Raji (cell line): ENCODE results near the gene KIRREL2.

Experiments used
- POLR2A ChIP-seq: IDR thresholded peaks from 2 replicates; pipeline ENCODE4 v1.6.1; 2011; ENCODE audit warnings: low read depth, low read length, control low read depth; ENCODE audit not compliant: insufficient read depth

Gene KIRREL2

GRCh38 chr19:35882114-35882832 lies 25.6 kb downstream of the KIRREL2 start:
- TF ChIP-seq POLR2A = no peak

GRCh38 chr19:35883882-35884281 lies 27.2 kb downstream of the KIRREL2 start:
- TF ChIP-seq POLR2A = peak; percentile 24; the same call in 1 of the 2 replicates

GRCh38 chr19:35885225-35885738 lies 28.6 kb downstream of the KIRREL2 start:
- TF ChIP-seq POLR2A = 0 out of 2 replicates have a peak, but pooled peaks have one; percentile 15

GRCh38 chr19:35885904-35886303 lies 29.2 kb downstream of the KIRREL2 start:
- no peak for TF ChIP-seq POLR2A

- no peak for TF ChIP-seq POLR2A
These were observed 30.5 kb downstream of the KIRREL2 start for GRCh38 chr19:35887197-35887596.

GRCh38 chr19:35888398-35888797 lies 31.7 kb downstream of the KIRREL2 start:
- no peak for TF ChIP-seq POLR2A

- TF ChIP-seq POLR2A = no peak
These were observed 32.8 kb downstream of the KIRREL2 start for GRCh38 chr19:35889370-35890112.

GRCh38 chr19:35890113-35890650 lies 33.5 kb downstream of the KIRREL2 start:
- no peak for TF ChIP-seq POLR2A

GRCh38 chr19:35894342-35894741 lies 37.6 kb downstream of the KIRREL2 start:
- no peak for TF ChIP-seq POLR2A

DNA sequence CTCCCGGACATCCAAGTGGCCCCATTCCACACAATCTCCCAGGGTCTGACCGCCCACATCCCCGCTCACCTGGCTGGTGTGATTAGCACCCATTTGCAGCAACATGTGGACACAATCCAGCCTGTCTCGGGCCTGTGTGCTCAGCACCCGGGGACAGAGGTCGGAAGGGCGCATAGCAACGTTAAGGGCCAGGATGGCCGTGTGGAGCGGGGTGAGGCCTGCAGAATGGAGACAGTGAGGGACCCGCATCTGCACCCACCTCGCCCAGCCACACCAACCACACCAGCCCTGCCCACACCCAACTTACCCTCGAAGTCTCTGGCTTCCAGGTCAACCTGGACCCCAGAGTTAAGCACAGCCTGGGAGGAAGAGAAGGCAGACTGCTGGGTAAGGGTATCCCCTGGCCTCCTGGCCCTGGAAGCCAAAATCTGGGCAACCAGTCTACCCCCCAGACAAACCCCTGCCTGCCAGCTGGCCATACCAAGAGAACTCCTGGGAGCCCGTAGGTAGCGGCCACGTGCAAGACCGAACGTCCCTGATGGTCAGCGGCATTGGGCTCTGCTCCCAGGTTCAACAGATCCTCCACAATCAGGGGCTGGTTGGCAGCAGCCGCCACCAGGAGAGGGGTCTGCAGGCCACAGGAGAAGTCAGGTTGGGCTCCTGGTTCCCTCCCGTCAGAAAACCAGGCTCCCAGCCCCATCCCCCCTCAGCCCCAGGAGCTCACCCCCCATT lies 39.4 kb downstream of the KIRREL2 start:
- no peak for TF ChIP-seq POLR2A

DNA sequence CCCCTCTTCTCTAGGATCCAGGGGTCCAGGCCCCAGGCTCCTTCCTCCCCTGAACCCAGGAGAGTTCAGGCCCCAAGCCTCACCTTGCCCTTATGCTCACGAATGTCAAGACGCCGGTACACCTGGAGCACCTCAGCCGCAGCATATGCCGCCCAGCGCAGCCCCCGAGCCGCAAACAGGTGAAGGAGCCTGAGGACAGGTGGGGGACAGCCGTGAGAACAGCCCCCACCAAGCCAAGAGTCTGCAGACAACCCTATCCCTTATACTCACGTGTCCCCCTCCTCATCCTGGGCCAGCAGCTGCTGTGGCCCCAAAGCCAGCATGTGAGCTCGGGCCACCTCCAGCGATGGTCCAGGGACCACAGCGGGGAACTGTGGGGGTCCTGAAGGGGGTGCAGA lies 39.9 kb downstream of the KIRREL2 start:
- TF ChIP-seq POLR2A = no peak

DNA sequence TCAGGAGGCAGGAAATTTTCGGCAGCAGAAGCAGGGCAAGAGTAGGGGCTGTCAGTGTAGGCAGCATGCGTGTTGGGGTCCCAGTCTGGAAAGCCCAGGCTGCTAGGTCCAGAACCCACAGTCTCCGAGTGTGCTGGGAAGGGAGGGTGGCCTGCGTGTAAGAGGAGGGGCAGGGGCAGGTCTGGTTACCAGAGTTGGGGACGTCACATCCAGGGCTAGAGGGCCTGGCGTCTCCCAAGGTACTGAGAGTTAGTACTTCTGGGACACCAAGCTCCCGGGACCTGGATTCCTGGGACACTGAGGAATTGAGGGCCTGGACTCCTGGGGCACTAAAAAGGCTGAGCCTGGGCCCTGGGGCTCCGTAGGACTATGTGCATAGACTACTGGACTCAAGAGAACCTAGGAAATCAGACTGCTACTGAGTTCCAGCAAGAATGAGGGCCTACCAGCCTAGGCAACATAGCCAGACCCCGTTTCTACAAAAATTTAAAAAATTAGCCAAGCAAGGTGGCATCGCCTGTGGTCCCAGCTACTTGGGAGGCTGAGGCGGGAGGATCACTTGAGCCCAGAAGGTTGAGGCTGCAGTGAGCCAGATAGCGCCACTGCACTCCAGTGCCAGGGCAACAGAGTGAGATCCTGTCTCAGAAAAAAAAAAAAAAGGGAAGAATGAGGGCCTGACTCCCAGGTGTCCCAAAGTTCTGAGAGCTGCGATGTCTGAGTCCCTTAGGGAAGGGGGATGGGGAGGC lies 41.2 kb downstream of the KIRREL2 start:
- no peak for TF ChIP-seq POLR2A

- TF ChIP-seq POLR2A = no peak
These were observed 41.7 kb downstream of the KIRREL2 start for GRCh38 chr19:35898499-35898809.

DNA sequence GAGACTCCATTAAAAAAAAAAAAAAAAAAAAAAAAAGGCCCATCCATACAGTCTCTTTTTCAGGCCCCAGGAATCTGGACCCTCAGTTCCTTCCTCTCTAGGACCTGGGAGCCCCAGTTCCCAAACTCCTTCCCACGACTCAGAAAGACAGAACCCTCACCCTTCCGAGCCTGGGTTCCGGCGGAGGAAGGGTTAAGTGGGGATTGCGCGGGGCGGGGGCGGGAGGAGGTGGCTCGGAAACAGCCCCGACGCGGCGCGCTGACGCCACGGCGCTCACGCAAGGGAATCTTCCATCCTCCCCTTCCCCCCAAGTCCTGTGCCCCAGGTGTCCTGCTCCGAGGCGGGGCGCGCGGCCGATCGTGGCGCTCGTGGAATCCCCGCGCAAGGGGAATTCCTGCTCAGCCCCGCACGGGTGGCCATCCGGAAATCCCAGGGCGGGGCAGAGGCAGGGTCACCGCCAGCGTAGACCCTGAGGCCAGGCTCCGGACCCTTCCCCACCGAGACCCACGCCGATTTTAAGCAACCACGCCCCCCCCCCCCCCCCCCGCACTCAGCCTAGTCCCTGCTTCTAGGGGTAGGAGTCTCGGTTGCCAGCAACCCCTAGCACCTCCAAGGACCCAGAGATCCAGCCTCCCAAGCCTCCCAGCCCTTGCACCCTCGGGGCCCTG lies 43.0 kb downstream of the KIRREL2 start:
- peak; percentile 41; the same call in 1 of the 2 replicates for TF ChIP-seq POLR2A
